Activated T-cell treated with anti-CD3 and anti-CD28 coated beads for 24 hours (primary cell): Measurements from ENCODE around the gene SLCO4C1.

Source experiments
- DNase-seq: peaks from one replicate; pipeline ENCODE4 v3.0.0-alpha.2; 2020; ENCODE audit warnings: low read depth

SLCO4C1 gene

GRCh38 chr5:102271759-102272158 is 24.3 kb downstream of the SLCO4C1 start:
- no peak for DNase-seq

GRCh38 chr5:102270036-102270435 is 26.0 kb downstream of the SLCO4C1 start:
- DNase-seq: no peak

GRCh38 chr5:102262688-102263087 is 33.4 kb downstream of the SLCO4C1 start:
- no peak for DNase-seq

GRCh38 chr5:102249381-102249780 is 46.7 kb downstream of the SLCO4C1 start:
- DNase-seq: no peak

- no peak for DNase-seq
Observed at GRCh38 chr5:102243213-102243612, 52.9 kb downstream of the SLCO4C1 start.

- no peak for DNase-seq
Observed at GRCh38 chr5:102241809-102242421, 54.2 kb downstream of the SLCO4C1 start.

- DNase-seq: no peak
Observed at GRCh38 chr5:102231693-102232619, 64.1 kb downstream of the SLCO4C1 start.

- DNase-seq: no peak
Observed at GRCh38 chr5:102229685-102230084, 66.4 kb downstream of the SLCO4C1 start.

- DNase-seq: no peak
Observed at GRCh38 chr5:102226321-102226720, 69.8 kb downstream of the SLCO4C1 start.

- DNase-seq: no peak
Observed at GRCh38 chr5:102223542-102224477, 72.3 kb downstream of the SLCO4C1 start.

- no peak for DNase-seq
Observed at GRCh38 chr5:102222772-102223171, 73.3 kb downstream of the SLCO4C1 start.

- DNase-seq: no peak
Observed at GRCh38 chr5:102221949-102222348, 74.1 kb downstream of the SLCO4C1 start.

- DNase-seq: no peak
Observed at GRCh38 chr5:102218159-102218558, 77.9 kb downstream of the SLCO4C1 start.

GRCh38 chr5:102216678-102217077 is 79.4 kb downstream of the SLCO4C1 start:
- no peak for DNase-seq

GRCh38 chr5:102211165-102211564 is 84.9 kb downstream of the SLCO4C1 start:
- DNase-seq: no peak

- no peak for DNase-seq
Observed at GRCh38 chr5:102200861-102201260, 95.2 kb downstream of the SLCO4C1 start.

- DNase-seq: no peak
Observed at GRCh38 chr5:102196481-102196880, 99.6 kb downstream of the SLCO4C1 start.
